NCI-H748 (cell line): ENCODE results near the gene FHIT.
"Not testable (repeated sequence)": the region's sequence is repeated elsewhere in the genome, so short reads cannot be mapped to it uniquely, and the experiment has no call there.

Experiments
- DNase-seq: peaks from one replicate; lab custom pipeline; 2025; ENCODE audit not compliant: unreplicated experiment; lab: John Stamatoyannopoulos, UW

Gene FHIT

DNA sequence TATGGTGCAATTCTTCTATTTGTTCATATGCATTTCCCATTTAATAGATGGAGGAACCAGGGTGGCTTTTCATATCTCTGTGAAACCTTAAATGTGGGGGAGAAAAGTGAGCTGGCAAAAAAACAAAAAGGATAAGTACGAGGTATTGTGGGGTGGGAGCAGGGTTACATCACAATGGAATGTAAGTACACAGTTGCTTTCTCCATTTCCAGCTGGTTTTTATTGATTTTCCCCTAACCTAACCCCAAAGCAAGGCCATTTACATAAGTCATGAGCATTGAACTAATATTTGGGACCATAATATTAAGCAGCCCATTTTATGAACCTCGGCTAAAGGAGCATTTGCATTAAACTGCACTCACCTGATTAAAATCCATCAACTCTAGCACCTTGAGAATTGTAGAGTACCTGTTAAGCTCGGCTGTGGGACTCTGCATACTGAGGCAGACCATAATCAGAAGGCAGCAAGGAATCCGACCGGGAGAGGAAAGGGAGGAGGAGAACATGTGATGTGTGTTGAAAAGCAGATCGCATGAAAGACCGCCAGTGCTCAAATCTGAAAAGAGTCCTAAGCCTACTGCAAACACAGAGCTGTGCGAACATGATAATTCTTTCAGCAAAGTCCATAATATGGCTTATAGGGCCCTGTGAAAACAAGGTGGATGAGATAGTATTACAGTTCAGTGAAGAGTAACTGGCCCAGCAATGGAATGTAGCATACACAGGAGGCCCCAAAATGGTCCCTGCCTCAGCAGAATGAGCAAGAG, 513.4 kb downstream of the FHIT start:
- DNase-seq: no peak

- no peak for DNase-seq
Observed at GRCh38 chr3:60730371-60730770, 520.9 kb downstream of the FHIT start.

DNA sequence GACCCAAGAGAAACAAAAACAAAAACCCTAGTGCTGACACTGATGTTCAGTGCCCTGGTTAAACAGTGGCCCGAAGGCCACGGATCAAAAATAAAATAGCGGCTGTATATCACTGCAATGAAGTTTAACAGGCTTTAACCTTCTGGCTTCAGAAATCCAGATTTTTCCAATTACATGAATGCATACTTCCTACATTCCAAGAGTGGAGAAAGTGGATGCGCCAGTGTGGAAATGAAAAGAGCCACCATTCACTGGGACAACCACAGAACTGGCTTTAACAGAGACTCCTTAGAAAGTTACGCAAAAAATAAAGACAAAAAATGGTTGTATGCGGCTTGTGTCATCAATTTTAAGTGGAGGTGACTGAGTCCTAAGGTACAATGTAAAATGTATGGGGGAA, 522.2 kb downstream of the FHIT start:
- DNase-seq: no peak

- DNase-seq: no peak
Observed at GRCh38 chr3:60728006-60728405, 523.2 kb downstream of the FHIT start.

DNA sequence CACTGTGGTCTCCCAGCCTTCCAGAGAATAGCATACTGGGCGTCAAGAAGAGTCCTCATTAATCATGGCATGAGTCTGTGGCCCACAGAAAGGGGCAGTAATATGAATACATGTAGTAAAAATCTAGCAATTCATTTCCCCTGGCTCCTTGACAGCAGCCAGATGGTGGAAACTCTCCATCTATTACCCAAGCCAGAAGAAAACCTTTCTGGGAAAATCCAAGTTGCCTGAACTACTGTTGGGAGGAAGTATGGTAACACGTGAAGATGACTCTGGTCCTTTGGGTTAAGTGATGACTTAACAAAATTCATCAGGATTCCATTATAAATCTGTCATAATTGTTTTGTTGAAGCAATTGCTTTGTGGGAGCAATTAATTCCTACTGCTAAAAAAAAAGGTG, 530.5 kb downstream of the FHIT start:
- no peak for DNase-seq

GRCh38 chr3:60716573-60716972, 534.7 kb downstream of the FHIT start:
- no peak for DNase-seq

DNA sequence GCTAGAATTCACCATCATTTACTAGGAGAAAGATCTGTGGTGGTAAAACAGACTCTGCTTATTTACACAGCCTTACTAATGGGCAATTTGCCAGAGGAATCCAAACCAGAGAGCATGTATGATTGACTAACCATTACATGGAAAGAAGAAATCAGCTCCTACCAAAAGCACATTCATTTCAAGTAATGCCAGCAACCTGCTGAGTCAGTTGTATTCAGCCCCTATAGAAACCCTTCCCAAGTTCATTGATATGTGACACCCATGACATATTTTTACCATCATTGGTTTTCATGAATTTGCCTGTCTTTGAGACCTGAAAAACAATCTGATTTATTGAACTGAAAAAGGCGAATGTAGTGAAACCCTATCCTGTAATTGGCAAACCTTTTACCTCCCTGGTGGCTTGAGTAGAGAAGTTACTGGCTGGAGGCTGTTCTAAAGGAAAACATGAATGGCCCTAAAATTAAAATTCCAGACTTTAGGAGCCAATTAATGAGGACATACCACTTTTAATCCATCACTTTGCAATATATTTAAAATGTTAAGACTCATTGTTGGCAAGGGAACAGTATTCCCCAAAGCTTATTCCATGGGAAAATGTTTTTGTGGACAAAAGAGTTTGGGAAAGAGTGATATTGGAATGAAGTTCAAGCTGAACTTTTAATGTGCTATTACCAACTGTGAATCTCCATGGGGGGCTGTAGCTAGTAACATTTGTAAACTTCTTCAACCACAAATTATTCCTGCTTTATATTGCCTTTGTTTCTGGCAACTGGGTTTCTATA, 542.9 kb downstream of the FHIT start:
- DNase-seq: peak; percentile 94

DNA sequence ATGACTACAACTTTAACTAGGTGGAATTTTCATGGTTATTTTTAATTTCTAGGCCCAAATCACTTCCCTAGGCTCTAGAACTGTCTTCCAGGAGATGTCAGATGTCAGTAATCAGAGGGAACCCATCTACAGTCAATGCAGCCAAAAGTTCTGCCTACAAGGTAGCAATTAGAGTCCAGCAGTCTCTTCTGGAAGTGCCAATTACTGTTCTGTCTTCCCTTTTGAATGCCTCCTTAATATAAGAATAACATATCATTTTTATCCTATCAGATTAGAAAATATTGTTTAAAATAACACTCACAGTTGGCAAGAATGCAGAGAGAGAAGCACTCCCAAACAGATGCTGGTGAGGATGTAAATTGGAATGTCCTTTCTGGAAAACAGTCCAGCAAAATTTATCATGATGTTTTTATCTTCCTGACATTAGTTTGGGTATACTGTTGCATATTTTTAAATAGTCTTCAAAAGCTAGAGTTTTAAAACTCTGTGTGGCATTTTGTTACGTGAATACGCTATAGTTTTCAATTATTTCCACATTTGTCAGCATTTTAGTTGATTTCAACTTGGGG, 543.7 kb downstream of the FHIT start:
- DNase-seq: no peak

GRCh38 chr3:60703956-60704736, 547.1 kb downstream of the FHIT start:
- no peak for DNase-seq

DNA sequence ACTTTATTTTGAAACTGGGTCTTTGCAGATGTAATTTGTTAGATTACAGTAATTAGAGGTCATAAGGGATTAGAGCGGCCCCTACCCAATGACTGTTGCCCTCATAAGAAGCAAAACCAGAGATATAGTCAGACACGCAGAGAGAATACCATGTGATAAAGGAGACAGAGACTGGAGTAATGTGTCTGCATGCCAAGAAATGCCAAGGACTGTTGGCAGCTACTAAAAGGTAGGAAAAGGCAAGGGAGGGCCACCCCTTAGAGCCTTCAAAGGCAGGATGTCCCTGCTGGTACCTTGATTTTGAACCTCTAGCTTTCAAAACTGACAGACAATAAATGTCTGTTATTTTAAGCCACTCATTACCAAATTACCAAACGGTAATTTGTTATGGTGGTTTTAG, 548.2 kb downstream of the FHIT start:
- no peak for DNase-seq

DNA sequence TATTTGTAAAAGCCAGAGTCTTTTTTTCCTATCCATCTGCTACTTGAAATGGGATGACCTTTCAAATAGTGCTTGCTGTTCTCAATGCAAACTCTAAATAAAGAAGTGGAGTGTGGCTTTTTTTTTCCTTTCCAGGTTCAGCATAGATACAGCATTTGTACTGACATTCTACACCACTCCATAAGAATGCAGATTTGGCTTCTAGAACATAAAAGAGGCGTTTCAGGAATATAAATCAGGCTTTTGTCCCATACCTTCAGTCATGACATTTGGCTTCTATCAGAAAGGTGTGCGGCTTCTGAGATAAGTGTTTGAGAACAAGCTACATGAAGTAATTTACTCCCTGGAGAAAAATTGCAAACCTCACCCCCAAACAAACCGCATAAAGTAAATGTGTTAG, 553.1 kb downstream of the FHIT start:
- peak; percentile 58 for DNase-seq

- no peak for DNase-seq
Observed at GRCh38 chr3:60697132-60697531, 554.1 kb downstream of the FHIT start.

- DNase-seq: peak; percentile 21
Observed at GRCh38 chr3:60696428-60697125, 554.7 kb downstream of the FHIT start.

- no peak for DNase-seq
Observed at GRCh38 chr3:60675424-60675823, 575.8 kb downstream of the FHIT start.

GRCh38 chr3:60674870-60675269, 576.4 kb downstream of the FHIT start:
- DNase-seq: no peak

GRCh38 chr3:60673123-60673522, 578.1 kb downstream of the FHIT start:
- no peak for DNase-seq

DNA sequence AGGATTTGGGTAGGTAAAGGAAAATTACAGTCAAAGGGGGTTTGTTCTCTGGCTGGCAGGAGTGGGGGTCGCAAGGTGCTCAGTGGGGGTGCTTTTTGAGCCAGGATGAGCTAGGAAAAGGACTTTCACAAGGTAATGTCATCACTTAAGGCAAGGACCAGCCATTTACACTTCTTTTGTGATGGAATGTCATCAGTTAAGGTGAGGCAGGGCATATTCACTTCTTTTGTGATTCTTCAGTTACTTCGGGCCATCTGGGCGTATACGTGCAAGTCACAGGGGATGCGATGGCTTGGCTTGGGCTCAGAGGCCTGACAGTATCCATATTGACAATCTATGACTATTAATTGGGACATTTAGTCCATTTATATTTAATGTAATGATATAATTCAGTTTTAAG, 578.9 kb downstream of the FHIT start:
- DNase-seq: not testable (repeated sequence)

DNA sequence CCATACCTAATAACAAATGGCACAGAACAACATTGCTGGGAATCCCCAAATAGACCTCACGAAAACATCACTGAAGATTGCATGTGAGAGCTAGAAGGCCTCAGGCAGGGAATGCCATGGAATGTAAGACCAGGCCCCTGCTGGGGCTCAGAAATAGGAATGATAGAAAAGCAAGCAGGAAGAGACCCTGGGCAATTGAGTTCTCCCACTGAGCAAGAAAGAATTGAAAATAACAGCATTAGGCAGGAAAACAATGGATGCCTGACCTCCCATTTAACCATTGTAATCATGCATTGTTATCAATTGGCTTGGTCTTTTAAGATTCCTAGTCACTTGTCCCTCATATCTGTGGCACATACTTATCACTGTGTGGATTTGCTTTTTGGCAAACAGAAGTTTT, 581.6 kb downstream of the FHIT start:
- no peak for DNase-seq

DNA sequence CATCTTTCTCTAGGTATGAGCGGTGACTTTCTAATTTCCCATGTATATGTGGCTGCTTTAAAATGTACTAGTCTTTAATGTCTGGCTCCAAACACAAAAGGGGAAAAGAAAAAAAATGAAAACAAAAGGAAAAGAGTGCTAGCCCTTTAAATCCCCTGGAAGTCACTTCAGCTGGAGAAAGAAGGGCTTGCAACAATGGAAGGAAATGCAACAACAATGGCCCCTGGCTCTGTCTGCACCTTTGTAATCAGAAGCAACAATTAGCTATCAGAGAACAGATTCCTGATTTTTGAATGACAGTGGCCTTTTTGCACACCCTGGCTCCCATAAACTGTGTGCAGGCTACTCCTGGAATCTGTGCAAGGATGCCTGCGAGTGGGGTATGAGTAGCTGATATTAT, 591.2 kb downstream of the FHIT start:
- no peak for DNase-seq

DNA sequence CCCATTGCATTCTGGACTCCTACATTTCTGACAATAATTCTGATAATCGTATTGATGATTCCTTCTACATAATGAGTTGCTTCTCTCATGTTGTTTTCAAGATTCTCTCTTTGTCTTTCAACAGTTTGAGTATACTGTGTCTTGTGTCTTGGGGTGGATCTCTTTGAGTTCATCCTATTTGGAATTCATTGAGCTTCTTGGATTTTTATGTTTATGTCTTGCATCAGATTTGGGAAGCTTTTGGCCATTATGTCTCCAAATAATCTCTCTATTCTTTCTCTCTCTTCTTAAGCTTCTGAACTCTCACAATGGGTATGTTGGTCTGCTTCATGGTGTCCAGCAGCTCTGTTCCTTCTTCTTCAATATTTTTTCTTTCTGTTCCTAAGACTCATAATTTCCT, 592.2 kb downstream of the FHIT start:
- DNase-seq: no peak

DNA sequence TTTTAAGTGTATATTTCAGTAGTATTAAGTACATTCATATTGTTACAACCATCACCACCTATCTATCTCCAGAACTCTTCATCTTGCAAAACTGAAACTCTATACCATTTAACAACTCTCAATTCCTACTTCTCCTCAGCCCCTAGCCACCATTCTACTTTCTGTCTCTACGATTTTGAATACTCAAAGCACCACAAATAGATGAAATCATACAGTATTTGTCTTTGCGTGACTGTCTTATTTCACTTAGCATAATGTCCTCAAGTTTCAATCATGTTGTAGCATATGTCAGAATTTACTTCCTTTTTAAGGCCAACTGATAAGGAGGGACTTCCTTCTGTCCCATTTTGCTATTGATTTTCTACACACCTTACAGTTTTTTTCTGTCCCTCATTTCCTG, 593.3 kb downstream of the FHIT start:
- no peak for DNase-seq
